K562 (cell line): ENCODE data around the gene SLC37A2. TPM values are rescaled to one million over a fixed set of nuclear protein-coding genes. Genes with fewer than 3 reads are reported as not detected.

ENCODE experiments used
- CBX3 ChIP-seq, 2 experiments: IDR thresholded peaks; 1 replicate in 1 of 2; 2 replicates in 1 of 2; pipeline ENCODE4 v1.6.1; 2012; ENCODE audit warnings: inconsistent platforms in 2 of 2, low read length in 2 of 2, borderline replicate concordance in 1 of 2, control low read depth in 1 of 2
- EGR1 ChIP-seq: fragments of 450-650 bp; conservative IDR thresholded peaks from 2 replicates; pipeline ENCODE4 v1.6.1; 2017; ENCODE audit warnings: mild to moderate bottlenecking
- LCOR ChIP-seq: sonication (generic); formaldehyde crosslinking; IDR thresholded peaks from 2 replicates; pipeline ENCODE4 v1.8.0; 2022; ENCODE audit warnings: mild to moderate bottlenecking, missing genetic modification reagents
- LEF1 ChIP-seq: fragments of 450-650 bp; IDR thresholded peaks from 2 replicates; pipeline ENCODE4 v1.6.1; 2016; ENCODE audit warnings: mild to moderate bottlenecking
- MAFG ChIP-seq: fragments of 450-650 bp; conservative IDR thresholded peaks from 2 replicates; pipeline ENCODE4 v1.6.1; 2016; ENCODE audit warnings: missing genetic modification characterization, missing compliant biosample characterization
- NR3C1 ChIP-seq: sonication (generic); formaldehyde crosslinking; IDR thresholded peaks from 2 replicates; pipeline ENCODE4 v1.8.1; 2022; ENCODE audit warnings: missing genetic modification reagents
- RAD21 ChIP-seq, 2 experiments: fragments of 250-450 bp in 1 of 2; fragments of 450-650 bp in 1 of 2; sonication (Bioruptor Pico) in 1 of 2; formaldehyde crosslinking in 1 of 2; IDR thresholded peaks in 1 of 2; conservative IDR thresholded peaks in 1 of 2; 2 replicates each; pipeline versions ENCODE4 v1.4.0 to v1.8.0; 2020 to 2022; ENCODE audit warnings: mild to moderate bottlenecking in 2 of 2, moderate library complexity in 1 of 2
- RBBP5 ChIP-seq: fragments of 200-600 bp; sonication (generic); IDR thresholded peaks from 2 replicates; pipeline ENCODE4 v1.6.1; 2012; ENCODE audit warnings: borderline replicate concordance, mild to moderate bottlenecking, low read length, control low read depth, inconsistent platforms; ENCODE audit not compliant: insufficient read depth, poor library complexity, severe bottlenecking
- SAP30 ChIP-seq: fragments of 200-600 bp; sonication (generic); IDR thresholded peaks from 2 replicates; pipeline ENCODE4 v1.6.1; 2012; ENCODE audit warnings: borderline replicate concordance, low read depth, mild to moderate bottlenecking, moderate library complexity, low read length, control low read depth, inconsistent platforms; ENCODE audit not compliant: insufficient read depth, poor library complexity, severe bottlenecking
- STAT5B ChIP-seq: fragments of 250-450 bp; sonication (Bioruptor Pico); IDR thresholded peaks from 2 replicates; pipeline ENCODE4 v1.8.0; 2021; ENCODE audit warnings: mild to moderate bottlenecking, inconsistent platforms
- ZNF217 ChIP-seq: sonication (generic); formaldehyde crosslinking; IDR thresholded peaks from 2 replicates; pipeline ENCODE4 v1.8.0; 2022; ENCODE audit warnings: mild to moderate bottlenecking, missing genetic modification reagents
- ZNF263 ChIP-seq: sonication (generic); formaldehyde crosslinking; IDR thresholded peaks from 2 replicates; pipeline ENCODE4 v1.8.0; 2022; ENCODE audit warnings: mild to moderate bottlenecking, missing genetic modification reagents, borderline replicate concordance
- ZNF445 ChIP-seq: fragments of 250-450 bp; sonication (Bioruptor Pico); IDR thresholded peaks from 2 replicates; pipeline ENCODE4 v1.4.0; 2020; ENCODE audit warnings: low read depth, mild to moderate bottlenecking, moderate library complexity
- ZNF778 ChIP-seq: fragments of 450-650 bp; formaldehyde crosslinking; IDR thresholded peaks from 2 replicates; pipeline ENCODE4 v1.4.0; 2020; ENCODE audit warnings: mild to moderate bottlenecking, moderate library complexity
- polyA plus RNA-seq, 8 experiments: library from polyadenylated mRNA; depleted of rRNA in 4 of 8; stranded (reverse) in 5 of 8; unstranded in 3 of 8; fragments of >200 nt; fragmentation: Nextera tagmentation in 2 of 8; fragmentation: Illumina TruSeq in 1 of 8; extraction: Ambion mirVana in 2 of 8; extraction: Trizol in 1 of 8; gene quantifications; 2 replicates each; pipeline versions ENCODE4 v1.2.1 to v1.2.3, GENCODE V29; 2011 to 2014; ENCODE audit warnings: inconsistent platforms in 1 of 8, missing spikeins in 1 of 8
- total RNA-seq, 7 experiments: library from RNA; depleted of rRNA in 6 of 7; stranded (reverse); fragments of >200 nt in 6 of 7; fragmentation: Illumina TruSeq in 2 of 7; extraction: Trizol in 2 of 7; gene quantifications; 2 replicates each; pipeline versions ENCODE4 v1.2.1 to v1.2.3, GENCODE V29; 2011 to 2021; ENCODE audit warnings: low replicate concordance in 1 of 7
- TF ChIP-seq, protein P1 (sequence below): fragments of 250-450 bp; sonication (Bioruptor Pico); IDR thresholded peaks from 2 replicates; pipeline ENCODE4 v1.5.0; 2021; ENCODE audit warnings: mild to moderate bottlenecking, borderline replicate concordance
- TF ChIP-seq, protein P2 (sequence below): fragments of 450-650 bp; formaldehyde crosslinking; IDR thresholded peaks from 2 replicates; pipeline ENCODE4 v1.4.0; 2022; ENCODE audit warnings: missing genetic modification characterization
- TF ChIP-seq, protein P3 (sequence below): fragments of 250-450 bp; sonication (Bioruptor Pico); IDR thresholded peaks from 2 replicates; pipeline ENCODE4 v1.4.0; 2020; ENCODE audit warnings: mild to moderate bottlenecking, moderate library complexity

The SLC37A2 gene
- total and polyA plus RNA-seq, 9 of the 15 experiments (the other 6 are each of a cell fraction or from before 2014, with no cell fraction given): 0.01 to 1.2 (median 0.52) TPM

DNA sequence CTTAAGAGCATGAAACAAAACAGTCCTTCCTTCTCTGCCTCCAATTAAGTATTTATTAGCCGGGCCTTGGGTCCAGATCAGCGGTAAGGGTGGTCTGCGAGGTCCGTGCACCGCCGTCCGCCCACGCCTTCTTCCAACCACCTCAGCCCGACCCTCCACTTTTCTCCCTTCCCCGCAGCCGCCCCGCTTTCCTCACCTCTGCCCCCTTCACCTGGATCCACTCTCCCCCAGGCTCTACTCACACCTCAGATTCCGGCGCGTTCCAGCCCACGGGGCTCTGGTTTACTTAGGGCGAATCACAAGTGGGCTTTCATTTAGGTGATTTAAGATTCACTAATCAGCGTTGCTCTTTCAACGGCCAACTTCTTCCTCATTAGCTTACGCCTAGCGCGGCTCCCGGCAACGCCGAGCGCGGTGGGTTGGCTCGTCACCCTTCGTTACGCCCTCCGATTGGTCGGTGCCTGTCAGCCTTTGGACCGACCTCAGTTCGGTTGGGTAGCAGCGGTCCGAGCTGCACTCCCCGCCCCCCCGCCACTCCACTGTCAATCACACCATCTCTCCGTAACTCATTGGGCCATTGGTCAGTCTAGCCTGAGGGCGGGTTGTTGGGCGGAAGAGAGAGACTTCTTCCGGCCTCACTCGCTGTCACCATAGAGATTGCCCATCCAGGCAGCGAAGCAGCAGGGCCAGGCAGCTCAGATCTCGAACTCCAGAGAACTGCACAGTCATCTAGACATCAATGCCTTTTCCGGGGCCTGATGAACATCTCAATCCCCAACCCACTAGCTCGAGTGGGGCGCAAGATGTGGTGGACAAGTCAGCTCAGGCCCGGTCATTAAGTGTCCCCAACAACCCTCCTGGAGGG lies 48.5 kb downstream of the SLC37A2 start, which contains the start of gene TMEM218 (continued):
- TF ChIP-seq, protein P1, sequence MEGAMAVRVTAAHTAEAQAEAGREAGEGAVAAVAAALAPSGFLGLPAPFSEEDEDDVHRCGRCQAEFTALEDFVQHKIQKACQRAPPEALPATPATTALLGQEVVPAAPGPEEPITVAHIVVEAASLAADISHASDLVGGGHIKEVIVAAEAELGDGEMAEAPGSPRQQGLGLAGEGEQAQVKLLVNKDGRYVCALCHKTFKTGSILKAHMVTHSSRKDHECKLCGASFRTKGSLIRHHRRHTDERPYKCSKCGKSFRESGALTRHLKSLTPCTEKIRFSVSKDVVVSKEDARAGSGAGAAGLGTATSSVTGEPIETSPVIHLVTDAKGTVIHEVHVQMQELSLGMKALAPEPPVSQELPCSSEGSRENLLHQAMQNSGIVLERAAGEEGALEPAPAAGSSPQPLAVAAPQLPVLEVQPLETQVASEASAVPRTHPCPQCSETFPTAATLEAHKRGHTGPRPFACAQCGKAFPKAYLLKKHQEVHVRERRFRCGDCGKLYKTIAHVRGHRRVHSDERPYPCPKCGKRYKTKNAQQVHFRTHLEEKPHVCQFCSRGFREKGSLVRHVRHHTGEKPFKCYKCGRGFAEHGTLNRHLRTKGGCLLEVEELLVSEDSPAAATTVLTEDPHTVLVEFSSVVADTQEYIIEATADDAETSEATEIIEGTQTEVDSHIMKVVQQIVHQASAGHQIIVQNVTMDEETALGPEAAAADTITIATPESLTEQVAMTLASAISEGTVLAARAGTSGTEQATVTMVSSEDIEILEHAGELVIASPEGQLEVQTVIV (CRISPR knock-in tag): no peak
- no peak for TF ChIP-seq LEF1
- TF ChIP-seq ZNF263 (CRISPR knock-in tag): no peak
- TF ChIP-seq ZNF217: no peak
- no peak for TF ChIP-seq STAT5B (CRISPR knock-in tag)
- TF ChIP-seq ZNF778 (CRISPR knock-in tag): no peak
- peak; percentile 89 for TF ChIP-seq EGR1
- no peak for TF ChIP-seq ZNF445 (CRISPR knock-in tag)
- 0 out of 3 replicates have a peak, but pooled peaks of 1 of the 2 experiments have one; percentile 13 for TF ChIP-seq CBX3 (IDR thresholded peaks at IDR 0.05; ENCODE audit: borderline replicate concordance in 1 of 2, low read length in 2 of 2)
- TF ChIP-seq RBBP5: peak; percentile 57
- no peak for TF ChIP-seq NR3C1
- TF ChIP-seq, protein P2, sequence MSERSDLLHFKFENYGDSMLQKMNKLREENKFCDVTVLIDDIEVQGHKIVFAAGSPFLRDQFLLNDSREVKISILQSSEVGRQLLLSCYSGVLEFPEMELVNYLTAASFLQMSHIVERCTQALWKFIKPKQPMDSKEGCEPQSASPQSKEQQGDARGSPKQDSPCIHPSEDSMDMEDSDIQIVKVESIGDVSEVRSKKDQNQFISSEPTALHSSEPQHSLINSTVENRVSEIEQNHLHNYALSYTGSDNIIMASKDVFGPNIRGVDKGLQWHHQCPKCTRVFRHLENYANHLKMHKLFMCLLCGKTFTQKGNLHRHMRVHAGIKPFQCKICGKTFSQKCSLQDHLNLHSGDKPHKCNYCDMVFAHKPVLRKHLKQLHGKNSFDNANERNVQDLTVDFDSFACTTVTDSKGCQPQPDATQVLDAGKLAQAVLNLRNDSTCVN (CRISPR knock-in tag): no peak
- peak; percentile 42; the same call in 1 of the 2 replicates for TF ChIP-seq LCOR (CRISPR knock-in tag)
- TF ChIP-seq, protein P3, sequence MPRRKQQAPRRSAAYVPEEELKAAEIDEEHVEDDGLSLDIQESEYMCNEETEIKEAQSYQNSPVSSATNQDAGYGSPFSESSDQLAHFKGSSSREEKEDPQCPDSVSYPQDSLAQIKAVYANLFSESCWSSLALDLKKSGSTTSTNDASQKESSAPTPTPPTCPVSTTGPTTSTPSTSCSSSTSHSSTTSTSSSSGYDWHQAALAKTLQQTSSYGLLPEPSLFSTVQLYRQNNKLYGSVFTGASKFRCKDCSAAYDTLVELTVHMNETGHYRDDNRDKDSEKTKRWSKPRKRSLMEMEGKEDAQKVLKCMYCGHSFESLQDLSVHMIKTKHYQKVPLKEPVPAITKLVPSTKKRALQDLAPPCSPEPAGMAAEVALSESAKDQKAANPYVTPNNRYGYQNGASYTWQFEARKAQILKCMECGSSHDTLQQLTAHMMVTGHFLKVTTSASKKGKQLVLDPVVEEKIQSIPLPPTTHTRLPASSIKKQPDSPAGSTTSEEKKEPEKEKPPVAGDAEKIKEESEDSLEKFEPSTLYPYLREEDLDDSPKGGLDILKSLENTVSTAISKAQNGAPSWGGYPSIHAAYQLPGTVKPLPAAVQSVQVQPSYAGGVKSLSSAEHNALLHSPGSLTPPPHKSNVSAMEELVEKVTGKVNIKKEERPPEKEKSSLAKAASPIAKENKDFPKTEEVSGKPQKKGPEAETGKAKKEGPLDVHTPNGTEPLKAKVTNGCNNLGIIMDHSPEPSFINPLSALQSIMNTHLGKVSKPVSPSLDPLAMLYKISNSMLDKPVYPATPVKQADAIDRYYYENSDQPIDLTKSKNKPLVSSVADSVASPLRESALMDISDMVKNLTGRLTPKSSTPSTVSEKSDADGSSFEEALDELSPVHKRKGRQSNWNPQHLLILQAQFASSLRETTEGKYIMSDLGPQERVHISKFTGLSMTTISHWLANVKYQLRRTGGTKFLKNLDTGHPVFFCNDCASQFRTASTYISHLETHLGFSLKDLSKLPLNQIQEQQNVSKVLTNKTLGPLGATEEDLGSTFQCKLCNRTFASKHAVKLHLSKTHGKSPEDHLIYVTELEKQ: no peak
- no peak for TF ChIP-seq RAD21 (CRISPR knock-in tag; conservative IDR thresholded peaks at IDR 0.05 in 1 of 2, IDR thresholded peaks at IDR 0.05 in 1 of 2)
- TF ChIP-seq SAP30: no peak
- TF ChIP-seq MAFG (tag): peak; percentile 79
